ENCODE measurements around the gene CAMK2N2. TPM values are rescaled to one million over a fixed set of nuclear protein-coding genes. Genes with fewer than 3 reads are reported as not detected.

CAMK2N2 gene
- total and polyA plus RNA-seq, 2 of the 4 experiments (the other 2 are of a cell fraction), result 0.34 TPM; not detected in 1

GRCh38 chr3:184236636-184237035, 24.7 kb downstream of the CAMK2N2 start:
- Histone ChIP-seq H2BK15ac (ENCODE audit: low read depth, low read length) (no peak overlapping the region), H3K27me3 (ENCODE audit: control insufficient read depth, insufficient read depth, low read length) (peaks cover 30% of the 10 kb centered on the region), H2AFZ (replicated peaks; ENCODE audit: low read length, poor library complexity) (peak overlapping the region; percentile 9), H3K27ac (ENCODE audit: insufficient read depth, low read length) (no peak overlapping the region), H4K8ac (ENCODE audit: low read depth in 2 of 2, low read length in 2 of 2) (no peak overlapping the region), H3K4me2 (ENCODE audit: low read depth, low read length) (no peak overlapping the region), H2BK5ac (ENCODE audit: low read depth, low read length, poor library complexity, severe bottlenecking) (no peak overlapping the region), H3K79me1 (ENCODE audit: low read depth in 1 of 2, low read length in 2 of 2) (no peaks in the 10 kb centered on the region), H4K5ac (ENCODE audit: low read depth, low read length) (no peak overlapping the region), H3K36me3 (ENCODE audit: control insufficient read depth, insufficient read depth, low read length) (no peaks in the 10 kb centered on the region), H3K56ac (ENCODE audit: extremely low read depth, insufficient read depth, low read length) (no peak overlapping the region), H3K9ac (ENCODE audit: low read depth, low read length) (no peak overlapping the region), H2BK120ac (ENCODE audit: low read depth, low read length) (no peak overlapping the region), H3K23ac (ENCODE audit: low read depth, low read length) (no peak overlapping the region), H3K14ac (replicated peaks; ENCODE audit: low read depth, low read length) (no peak overlapping the region), H2AK5ac (ENCODE audit: low read depth, low read length) (no peak overlapping the region), H3K9me3 (ENCODE audit: control insufficient read depth, insufficient read depth, low read length) (no peaks in the 10 kb centered on the region), H3K18ac (ENCODE audit: low read depth, low read length) (no peak overlapping the region), H2AK9ac (replicated peaks; ENCODE audit: low read depth, low read length, poor library complexity) (no peak overlapping the region), H4K91ac (ENCODE audit: insufficient read depth, low read depth, low read length) (no peak overlapping the region), H3K4me1 (ENCODE audit: control insufficient read depth, insufficient read depth, low read length) (no peaks in the 10 kb centered on the region), H3K4ac (ENCODE audit: low read depth, low read length) (no peak overlapping the region), H2BK20ac (ENCODE audit: low read depth, low read length) (no peak overlapping the region), H3K9me1 (ENCODE audit: insufficient read depth, low read length) (0 out of 2 replicates have a peak, but pooled peaks cover 3% of the 10 kb centered on the region), H3K4me3 (ENCODE audit: insufficient read depth, low read depth, low read length) (no peak overlapping the region), H4K20me1 (ENCODE audit: insufficient read depth, low read length) (peaks cover 6% of the 10 kb centered on the region)
- DNase-seq (no peak), ATAC-seq (ENCODE audit: low read depth) (no peak)
- in situ Hi-C loops (cut with MboI; ENCODE audit: low sequenced_read_pairs) (no loop called here), dilution Hi-C loops (cut with HindIII; ENCODE audit: low sequenced_read_pairs, unreplicated experiment) (no loop called here), intact Hi-C loops (cut with micrococcal nuclease) (no loop called here)
- ChIA-PET CTCF (no interaction called here), POLR2A (ENCODE audit: unreplicated experiment) (no interaction called here)
- TF ChIP-seq POLR2A (IDR thresholded peaks at IDR 0.05; ENCODE audit: low read depth, low read length), result no peak
- TF ChIP-seq MAFK (IDR thresholded peaks at IDR 0.05; ENCODE audit: low read depth, low read length), result no peak
- TF ChIP-seq MAZ (IDR thresholded peaks at IDR 0.05; ENCODE audit: borderline replicate concordance, low read depth, low read length), result no peak
- no peak for TF ChIP-seq CHD1 (IDR thresholded peaks at IDR 0.05; ENCODE audit: low read depth, low read length)
- no peak for TF ChIP-seq CTCF (conservative IDR thresholded peaks at IDR 0.05; ENCODE audit: low read depth, low read length)
- TF ChIP-seq FOS (IDR thresholded peaks at IDR 0.05; ENCODE audit: low read depth, low read length), result no peak
- TF ChIP-seq RAD21 (IDR thresholded peaks at IDR 0.05; ENCODE audit: low read length), result no peak
- no peak for TF ChIP-seq CEBPB (IDR thresholded peaks at IDR 0.05; ENCODE audit: low read depth, low read length)
- TF ChIP-seq RFX5 (IDR thresholded peaks at IDR 0.05; ENCODE audit: low read depth, low read length), result no peak
- TF ChIP-seq USF2 (IDR thresholded peaks at IDR 0.05; ENCODE audit: low read depth, low read length), result no peak
- no peak for TF ChIP-seq MXI1 (IDR thresholded peaks at IDR 0.05; ENCODE audit: borderline replicate concordance, low read depth, low read length)
- TF ChIP-seq, protein P1, sequence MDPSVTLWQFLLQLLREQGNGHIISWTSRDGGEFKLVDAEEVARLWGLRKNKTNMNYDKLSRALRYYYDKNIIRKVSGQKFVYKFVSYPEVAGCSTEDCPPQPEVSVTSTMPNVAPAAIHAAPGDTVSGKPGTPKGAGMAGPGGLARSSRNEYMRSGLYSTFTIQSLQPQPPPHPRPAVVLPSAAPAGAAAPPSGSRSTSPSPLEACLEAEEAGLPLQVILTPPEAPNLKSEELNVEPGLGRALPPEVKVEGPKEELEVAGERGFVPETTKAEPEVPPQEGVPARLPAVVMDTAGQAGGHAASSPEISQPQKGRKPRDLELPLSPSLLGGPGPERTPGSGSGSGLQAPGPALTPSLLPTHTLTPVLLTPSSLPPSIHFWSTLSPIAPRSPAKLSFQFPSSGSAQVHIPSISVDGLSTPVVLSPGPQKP (IDR thresholded peaks at IDR 0.05; ENCODE audit: borderline replicate concordance, low read depth, low read length), result no peak
- no peak for TF ChIP-seq SMC3 (IDR thresholded peaks at IDR 0.05; ENCODE audit: low read depth, low read length)
- TF ChIP-seq RCOR1 (IDR thresholded peaks at IDR 0.05; ENCODE audit: insufficient replicate concordance, low read length), result no peak
- no peak for TF ChIP-seq NFE2L2 (IDR thresholded peaks at IDR 0.05; ENCODE audit: low read depth, low read length)
- no peak for TF ChIP-seq BHLHE40 (IDR thresholded peaks at IDR 0.05; ENCODE audit: low read depth, low read length)
- no TSS peak for BruUV-seq (replicated peaks)
- no CpG with 5 or more reads among the region's 3 CpGs for WGBS, 2 experiments (ENCODE audit: extremely low coverage in 2 of 2, insufficient read length in 1 of 2)

Data from IMR-90 (cell line).